Activated T-helper 17 cell treated with anti-CD3 and anti-CD28 coated beads, Interleukin-2, amount 50 U/mL, for 72 hours (primary cell): ENCODE results near the gene SPNS1. TPM values are rescaled to one million over a fixed set of nuclear protein-coding genes. Genes with fewer than 3 reads are reported as not detected.
"Not testable (repeated sequence)": the region's sequence is repeated elsewhere in the genome, so short reads cannot be mapped to it uniquely, and the experiment has no call there.

Source experiments
- ATAC-seq: fragments of 150-1000 bp; cut with Tn5 transposase; replicated peaks from 2 replicates; pipeline ENCODE4 v1.10.0; 2021; ENCODE audit warnings: mild to moderate bottlenecking, moderate library complexity
- H3K27ac Mint-ChIP-seq: one replicate; pipeline ENCODE4 v1.8.0; 2022; ENCODE audit warnings: mixed read lengths
- H3K27me3 Mint-ChIP-seq: one replicate; pipeline ENCODE4 v1.8.0; 2022; ENCODE audit warnings: mixed read lengths
- H3K36me3 Mint-ChIP-seq: one replicate; pipeline ENCODE4 v1.8.0; 2022; ENCODE audit warnings: low read depth, mild to moderate bottlenecking, mixed read lengths
- H3K4me1 Mint-ChIP-seq: one replicate; pipeline ENCODE4 v1.8.0; 2022; ENCODE audit warnings: mixed read lengths
- H3K4me3 Mint-ChIP-seq: one replicate; pipeline ENCODE4 v1.8.0; 2022; ENCODE audit warnings: mild to moderate bottlenecking, mixed read lengths
- H3K9me3 Mint-ChIP-seq: one replicate; pipeline ENCODE4 v1.8.0; 2022; ENCODE audit warnings: mixed read lengths
- total RNA-seq, 2 donors: library from RNA; stranded (reverse); gene quantifications; one replicate each; pipeline ENCODE4 v1.2.3, GENCODE V29; 2022

SPNS1 gene
- total RNA-seq, 2 donors from 2014 or later, result 15.0 to 26.8 TPM

GRCh38 chr16:28990375-28991040 is 15.9 kb downstream of the SPNS1 start:
- Mint-ChIP-seq H3K4me1 (peaks cover 35% of the 10 kb centered on the region), H3K9me3 (peaks cover 6% of the 10 kb centered on the region), H3K27me3 (no peaks in the 10 kb centered on the region), H3K36me3 (peaks cover 71% of the 10 kb centered on the region), H3K4me3 (peak overlapping the region; percentile 86), H3K27ac (peak overlapping the region; percentile 99)
- ATAC-seq, result peak; percentile 92

GRCh38 chr16:28991687-28992086 is 17.1 kb downstream of the SPNS1 start:
- peak overlapping the region; percentile 86 for H3K4me3 Mint-ChIP-seq
- peak overlapping the region; percentile 99 for H3K27ac Mint-ChIP-seq
- H3K4me1 Mint-ChIP-seq, result peaks cover 35% of the 10 kb centered on the region
- H3K27me3 Mint-ChIP-seq, result no peaks in the 10 kb centered on the region
- no peak for ATAC-seq
- peaks cover 59% of the 10 kb centered on the region for H3K36me3 Mint-ChIP-seq
- peaks cover 6% of the 10 kb centered on the region for H3K9me3 Mint-ChIP-seq

- H3K27ac Mint-ChIP-seq, result no peak overlapping the region
- H3K36me3 Mint-ChIP-seq, result peaks cover 51% of the 10 kb centered on the region
- H3K4me1 Mint-ChIP-seq, result peaks cover 29% of the 10 kb centered on the region
- H3K4me3 Mint-ChIP-seq, result no peak overlapping the region
- ATAC-seq, result no peak
- peaks cover 2% of the 10 kb centered on the region for H3K9me3 Mint-ChIP-seq
- no peaks in the 10 kb centered on the region for H3K27me3 Mint-ChIP-seq
These were observed 17.9 kb downstream of the SPNS1 start for GRCh38 chr16:28992496-28992895.

- H3K4me1 Mint-ChIP-seq, result no peaks in the 10 kb centered on the region
- ATAC-seq, result no peak
- H3K9me3 Mint-ChIP-seq, result no peaks in the 10 kb centered on the region
- no peaks in the 10 kb centered on the region for H3K36me3 Mint-ChIP-seq
- no peak overlapping the region for H3K4me3 Mint-ChIP-seq
- H3K27ac Mint-ChIP-seq, result peak overlapping the region; percentile 66
- H3K27me3 Mint-ChIP-seq, result no peaks in the 10 kb centered on the region
These were observed 24.3 kb downstream of the SPNS1 start for GRCh38 chr16:28998837-28999236.

- Mint-ChIP-seq H3K4me1 (peaks cover 3% of the 10 kb centered on the region), H3K4me3 (no peak overlapping the region), H3K36me3 (no peaks in the 10 kb centered on the region), H3K27me3 (no peaks in the 10 kb centered on the region), H3K9me3 (peaks cover under 1% of the 10 kb centered on the region), H3K27ac (peak overlapping the region; percentile 66)
- ATAC-seq, result no peak
These were observed 25.0 kb downstream of the SPNS1 start for GRCh38 chr16:28999577-28999976.

- Mint-ChIP-seq H3K27me3 (no peaks in the 10 kb centered on the region), H3K36me3 (no peaks in the 10 kb centered on the region), H3K9me3 (peaks cover 5% of the 10 kb centered on the region), H3K27ac (no peak overlapping the region), H3K4me1 (peaks cover 7% of the 10 kb centered on the region), H3K4me3 (no peak overlapping the region)
- no peak for ATAC-seq
These were observed 25.4 kb downstream of the SPNS1 start for GRCh38 chr16:29000019-29000418.

GRCh38 chr16:29004496-29005139 is 30.0 kb downstream of the SPNS1 start:
- peak overlapping the region; percentile 73 for H3K27ac Mint-ChIP-seq
- H3K9me3 Mint-ChIP-seq, H3K36me3 Mint-ChIP-seq, H3K27me3 Mint-ChIP-seq: not testable (repeated sequence)
- peak; percentile 18 for ATAC-seq
- H3K4me3 Mint-ChIP-seq, result peak overlapping the region; percentile 57
- peaks cover 26% of the 10 kb centered on the region for H3K4me1 Mint-ChIP-seq

- Mint-ChIP-seq H3K4me3 (peak overlapping the region; percentile 84), H3K36me3 (no peaks in the 10 kb centered on the region), H3K4me1 (peaks cover 36% of the 10 kb centered on the region), H3K9me3 (peaks cover 9% of the 10 kb centered on the region), H3K27ac (peak overlapping the region; percentile 97), H3K27me3 (no peaks in the 10 kb centered on the region)
- peak; percentile 95 for ATAC-seq
These were observed 33.4 kb downstream of the SPNS1 start for GRCh38 chr16:29007730-29008593.

GRCh38 chr16:29009050-29009837 is 34.7 kb downstream of the SPNS1 start:
- ATAC-seq, result peak; percentile 10
- H3K27ac Mint-ChIP-seq, result peak overlapping the region; percentile 97
- no peaks in the 10 kb centered on the region for H3K36me3 Mint-ChIP-seq

GRCh38 chr16:29009838-29010166 is 35.2 kb downstream of the SPNS1 start:
- no peaks in the 10 kb centered on the region for H3K27me3 Mint-ChIP-seq
- peak overlapping the region; percentile 84 for H3K4me3 Mint-ChIP-seq
- no peaks in the 10 kb centered on the region for H3K36me3 Mint-ChIP-seq
- H3K9me3 Mint-ChIP-seq, result peaks cover 6% of the 10 kb centered on the region
- peaks cover 39% of the 10 kb centered on the region for H3K4me1 Mint-ChIP-seq
- peak overlapping the region; percentile 97 for H3K27ac Mint-ChIP-seq
- no peak for ATAC-seq

More at GRCh38 chr16:29009050-29009837, 34.7 kb downstream of the SPNS1 start:
- H3K4me3 Mint-ChIP-seq, result peak overlapping the region; percentile 84
- no peaks in the 10 kb centered on the region for H3K27me3 Mint-ChIP-seq
- peaks cover 40% of the 10 kb centered on the region for H3K4me1 Mint-ChIP-seq
- peaks cover 9% of the 10 kb centered on the region for H3K9me3 Mint-ChIP-seq

- ATAC-seq, result no peak
- Mint-ChIP-seq H3K4me1 (peaks cover 34% of the 10 kb centered on the region), H3K9me3 (peaks cover 4% of the 10 kb centered on the region), H3K27ac (no peak overlapping the region), H3K36me3 (no peaks in the 10 kb centered on the region), H3K27me3 (no peaks in the 10 kb centered on the region), H3K4me3 (no peak overlapping the region)
These were observed 36.5 kb downstream of the SPNS1 start for GRCh38 chr16:29011112-29011511.

GRCh38 chr16:29011851-29012250 is 37.3 kb downstream of the SPNS1 start:
- no peak for ATAC-seq
- H3K4me1 Mint-ChIP-seq, result peaks cover 33% of the 10 kb centered on the region
- peaks cover 4% of the 10 kb centered on the region for H3K9me3 Mint-ChIP-seq
- peak overlapping the region; percentile 57 for H3K4me3 Mint-ChIP-seq
- peak overlapping the region; percentile 87 for H3K27ac Mint-ChIP-seq
- no peaks in the 10 kb centered on the region for H3K27me3 Mint-ChIP-seq
- H3K36me3 Mint-ChIP-seq, result no peaks in the 10 kb centered on the region

GRCh38 chr16:29012913-29013553 is 38.5 kb downstream of the SPNS1 start:
- ATAC-seq, result peak; percentile 51
- H3K27ac Mint-ChIP-seq, result peak overlapping the region; percentile 87
- H3K36me3 Mint-ChIP-seq, result no peaks in the 10 kb centered on the region
- H3K4me3 Mint-ChIP-seq, result peak overlapping the region; percentile 57
- H3K27me3 Mint-ChIP-seq, result no peaks in the 10 kb centered on the region
- H3K9me3 Mint-ChIP-seq, result peaks cover 4% of the 10 kb centered on the region
- peaks cover 29% of the 10 kb centered on the region for H3K4me1 Mint-ChIP-seq
